ENCODE data around the gene ID4.

GRCh38 chr6:19852927-19853326 is 15.8 kb downstream of the ID4 start:
- no peak for TF ChIP-seq CTCF (IDR thresholded peaks at IDR 0.05)
- no peak for TF ChIP-seq POLR2A (IDR thresholded peaks at IDR 0.05)
